PC-3 (cell line): ENCODE results near the gene COL27A1.

Experiments used
- CTCF ChIP-seq: fragments of 300-600 bp; sonication (generic); conservative IDR thresholded peaks from 2 replicates; pipeline ENCODE4 v1.5.1; 2017; ENCODE audit warnings: antibody characterized with exemption, low read depth, mild to moderate bottlenecking, low read length
- EZH2 ChIP-seq: fragments of 300-600 bp; sonication (generic); IDR thresholded peaks from one replicate; pipeline ENCODE4 v1.6.1; 2017; ENCODE audit warnings: antibody characterized with exemption, mild to moderate bottlenecking, low read length; ENCODE audit not compliant: unreplicated experiment

GRCh38 chr9:114351932-114352331 lies 196.6 kb downstream of the COL27A1 start:
- TF ChIP-seq EZH2 (no peak), CTCF (no peak)
